OCI-LY3 (cell line): Measurements from ENCODE around the gene MAP2K1.

ENCODE experiments used
- H2AFZ ChIP-seq: fragments of 200-600, 300-600 bp; shearing (Covaris generic); 2 replicates; pipeline ENCODE4 v1.6.0; 2014; ENCODE audit warnings: antibody characterized with exemption, low read depth, low read length
- H3K27ac ChIP-seq: fragments of 200-600, 300-600 bp; sonication (generic); 2 replicates; pipeline ENCODE4 v1.5.1; 2014; ENCODE audit warnings: mild to moderate bottlenecking, low read length, moderate library complexity, mixed read lengths
- H3K27me3 ChIP-seq: fragments of 200-600, 300-600 bp; sonication (generic); 2 replicates; pipeline ENCODE4 v1.6.1; 2014; ENCODE audit warnings: low read depth, low read length, mixed read lengths
- H3K36me3 ChIP-seq: fragments of 200-600, 300-600 bp; sonication (generic); replicated peaks from 2 replicates; pipeline ENCODE3; 2014; ENCODE audit warnings: low read depth, low read length, mixed read lengths
- H3K4me1 ChIP-seq: fragments of 300-600, 200-600 bp; sonication (generic); 2 replicates; pipeline ENCODE4 v1.6.1; 2014; ENCODE audit warnings: low read length, mixed read lengths
- H3K4me2 ChIP-seq: fragments of 200-600, 300-600 bp; sonication (generic); 2 replicates; pipeline ENCODE4 v1.6.1; 2014; ENCODE audit warnings: low read length, mixed read lengths
- H3K4me3 ChIP-seq: fragments of 300-600, 200-600 bp; sonication (generic); 2 replicates; pipeline ENCODE4 v1.5.1; 2014; ENCODE audit warnings: antibody characterized with exemption, mild to moderate bottlenecking, low read length, moderate library complexity
- H3K79me2 ChIP-seq: fragments of 300-600, 200-600 bp; shearing (Covaris generic); 2 replicates; pipeline ENCODE4 v1.6.1; 2014; ENCODE audit warnings: mild to moderate bottlenecking, low read length, mixed read lengths
- H3K9ac ChIP-seq: fragments of 300-600, 200-600 bp; shearing (Covaris generic); 2 replicates; pipeline ENCODE4 v1.6.0; 2014; ENCODE audit warnings: mild to moderate bottlenecking, low read length, moderate library complexity
- H3K9me3 ChIP-seq: fragments of 200-600, 300-600 bp; shearing (Covaris generic); 2 replicates; pipeline ENCODE4 v1.6.1; 2014; ENCODE audit warnings: low read length, mixed read lengths; ENCODE audit not compliant: insufficient read depth
- H4K20me1 ChIP-seq: fragments of 200-600, 300-600 bp; sonication (generic); 2 replicates; pipeline ENCODE4 v1.6.1; 2016; ENCODE audit warnings: low read length, mixed read lengths; ENCODE audit not compliant: insufficient read depth
- CTCF ChIP-seq: fragments of 200-600, 300-600 bp; sonication (generic); IDR thresholded peaks from 2 replicates; pipeline ENCODE4 v1.5.1; 2014; ENCODE audit warnings: antibody characterized with exemption, low read length, low read depth
- EZH2phosphoT487 ChIP-seq: fragments of 200-600 bp; shearing (Covaris generic); IDR thresholded peaks from 2 replicates; pipeline ENCODE4 v1.6.1; 2018; ENCODE audit warnings: antibody characterized with exemption, mixed run types, low read depth

MAP2K1 gene

GRCh38 chr15:66503780-66504562 is 117.3 kb downstream of the MAP2K1 start:
- H2AFZ ChIP-seq, result no peak overlapping the region; the same call in 1 of the 2 replicates
- no peak for TF ChIP-seq CTCF
- H3K9me3 ChIP-seq, result no peaks in the 10 kb centered on the region
- peak overlapping the region; percentile 94 for H3K4me2 ChIP-seq
- peak overlapping the region; percentile 83 for H3K27ac ChIP-seq
- peaks cover 52% of the 10 kb centered on the region for H3K36me3 ChIP-seq
- peak overlapping the region; percentile 92 for H3K4me3 ChIP-seq
- H4K20me1 ChIP-seq, result peaks cover 21% of the 10 kb centered on the region
- H3K4me1 ChIP-seq, result peaks cover 35% of the 10 kb centered on the region
- H3K79me2 ChIP-seq, result peaks cover 74% of the 10 kb centered on the region
- H3K9ac ChIP-seq, result peak overlapping the region; percentile 99
- H3K27me3 ChIP-seq, result no peaks in the 10 kb centered on the region

GRCh38 chr15:66504563-66505429 is 118.1 kb downstream of the MAP2K1 start, which contains the start of the genes RPL4 and ZWILCH:
TSS of gene RPL4 (minus strand) at chr15:66504855. CDS start at chr15:66504790, 65 bp downstream.
TSS of gene ZWILCH (plus strand) at chr15:66505326. CDS start at chr15:66505339, 13 bp downstream.
- Histone ChIP-seq H3K36me3 (peaks cover 45% of the 10 kb centered on the region), H3K4me3 (peak within 1 kb of the TSS; percentile 92), H3K4me2 (peak within 1 kb of the TSS; percentile 94), H3K27ac (peak within 1 kb of the TSS; percentile 83), H3K9ac (peak within 1 kb of the TSS; percentile 99), H3K27me3 (no peaks in the 10 kb centered on the region), H4K20me1 (peaks cover 19% of the 10 kb centered on the region), H2AFZ (peak within 1 kb of the TSS; percentile 100), H3K4me1 (peaks cover 35% of the 10 kb centered on the region), H3K79me2 (peaks cover 74% of the 10 kb centered on the region), H3K9me3 (no peaks in the 10 kb centered on the region)
- TF ChIP-seq CTCF (no peak), EZH2phosphoT487 (no peak)

- H2AFZ ChIP-seq, result peak overlapping the region; percentile 100
- peaks cover 35% of the 10 kb centered on the region for H3K4me1 ChIP-seq
- H4K20me1 ChIP-seq, result peaks cover 15% of the 10 kb centered on the region
- H3K27ac ChIP-seq, result peak overlapping the region; percentile 83
- peaks cover 41% of the 10 kb centered on the region for H3K36me3 ChIP-seq
- TF ChIP-seq EZH2phosphoT487, result no peak
- TF ChIP-seq CTCF, result no peak
- H3K4me3 ChIP-seq, result peak overlapping the region; percentile 92
- peaks cover 74% of the 10 kb centered on the region for H3K79me2 ChIP-seq
- no peaks in the 10 kb centered on the region for H3K27me3 ChIP-seq
- peak overlapping the region; percentile 94 for H3K4me2 ChIP-seq
- H3K9me3 ChIP-seq, result no peaks in the 10 kb centered on the region
- H3K9ac ChIP-seq, result peak overlapping the region; percentile 99
Observed at GRCh38 chr15:66505430-66505811, 118.7 kb downstream of the MAP2K1 start.

GRCh38 chr15:66505818-66506217 is 119.1 kb downstream of the MAP2K1 start:
- Histone ChIP-seq H3K27ac (peak overlapping the region; percentile 83; the same call in 1 of the 2 replicates), H3K27me3 (no peaks in the 10 kb centered on the region), H3K4me2 (peak overlapping the region; percentile 94), H3K9me3 (no peaks in the 10 kb centered on the region), H3K36me3 (peaks cover 41% of the 10 kb centered on the region), H3K9ac (peak overlapping the region; percentile 99), H3K79me2 (peaks cover 74% of the 10 kb centered on the region), H4K20me1 (peaks cover 15% of the 10 kb centered on the region), H3K4me1 (peaks cover 35% of the 10 kb centered on the region), H2AFZ (peak overlapping the region; percentile 100; the same call in 1 of the 2 replicates), H3K4me3 (peak overlapping the region; percentile 92)
- TF ChIP-seq CTCF (no peak), EZH2phosphoT487 (no peak)
